PC-3 (cell line): ENCODE results near the gene FBXL7. TPM values are rescaled to one million over a fixed set of nuclear protein-coding genes. Genes with fewer than 3 reads are reported as not detected.

Experiments used
- ATAC-seq: fragments of 200-7000 bp; cut with Tn5 transposase; 2 replicates; pipeline ENCODE4 v1.9.1; 2020; ENCODE audit warnings: mild to moderate bottlenecking, moderate library complexity
- BruUV-seq: library from RNA; stranded (reverse); fragments of 400-500 nt; replicated peaks from 2 replicates; lab custom pipeline; 2021; lab: Mats Ljungman, UMichigan
- CTCF ChIA-PET: fragments of 300-600 bp; sonication (Branson Sonifier 250); formaldehyde crosslinking; loops from one replicate; lab custom pipeline; 2022; ENCODE audit warnings: antibody characterized with exemption; lab: Charles Lee
- POLR2A ChIA-PET: fragments of 300-600 bp; sonication (Branson Sonifier 250); formaldehyde crosslinking; loops from one replicate; lab custom pipeline; 2022; ENCODE audit warnings: antibody characterized with exemption; ENCODE audit not compliant: unreplicated experiment; lab: Charles Lee
- DNase-seq: peaks from one replicate; pipeline ENCODE4 v3.0.0-alpha.2; 2015
- H2AFZ ChIP-seq: fragments of 300-600 bp; sonication (generic); 2 replicates; pipeline ENCODE4 v1.6.0; 2016; ENCODE audit warnings: antibody characterized with exemption, low read length
- H3F3A ChIP-seq: fragments of 300-600 bp; sonication (generic); one replicate; pipeline ENCODE4 v1.6.0; 2017; ENCODE audit warnings: antibody characterized with exemption, low read length, control low read depth, mild to moderate bottlenecking; ENCODE audit not compliant: unreplicated experiment
- H3K27ac ChIP-seq: fragments of 300-600 bp; sonication (generic); 2 replicates; pipeline ENCODE4 v1.5.1; 2016; ENCODE audit warnings: mild to moderate bottlenecking, low read length
- H3K27me3 ChIP-seq: fragments of 300-600 bp; sonication (generic); 2 replicates; pipeline ENCODE4 v1.6.1; 2016; ENCODE audit warnings: low read length, mixed read lengths
- H3K36me3 ChIP-seq: fragments of 300-600 bp; sonication (generic); 2 replicates; pipeline ENCODE4 v1.6.1; 2016; ENCODE audit warnings: low read depth, mixed run types, low read length, mixed read lengths
- H3K4me1 ChIP-seq: fragments of 300-600 bp; sonication (generic); 2 replicates; pipeline ENCODE4 v1.5.1; 2016; ENCODE audit warnings: low read length; ENCODE audit not compliant: insufficient read depth
- H3K4me2 ChIP-seq: fragments of 300-600 bp; sonication (generic); 2 replicates; pipeline ENCODE4 v1.6.0; 2016; ENCODE audit warnings: low read length
- H3K4me3 ChIP-seq: fragments of 300-600 bp; sonication (generic); 2 replicates; pipeline ENCODE4 v1.5.1; 2016; ENCODE audit warnings: mild to moderate bottlenecking, low read length, mixed read lengths
- H3K79me2 ChIP-seq: fragments of 300-600 bp; sonication (generic); 2 replicates; pipeline ENCODE4 v1.6.1; 2017; ENCODE audit warnings: low read length, mixed read lengths
- H3K9ac ChIP-seq: fragments of 300-600 bp; sonication (generic); 2 replicates; pipeline ENCODE4 v1.6.0; 2016; ENCODE audit warnings: mild to moderate bottlenecking, low read length
- H3K9me2 ChIP-seq: fragments of 300-600 bp; sonication (generic); replicated peaks from 2 replicates; pipeline ENCODE4 v1.6.1; 2016; ENCODE audit warnings: mixed run types, low read length, mixed read lengths
- H3K9me3 ChIP-seq: fragments of 300-600 bp; sonication (generic); 2 replicates; pipeline ENCODE4 v1.6.1; 2016; ENCODE audit warnings: low read length, mixed read lengths
- H4K20me1 ChIP-seq: fragments of 300-600 bp; sonication (generic); 2 replicates; pipeline ENCODE4 v1.6.1; 2016; ENCODE audit warnings: low read length, mixed read lengths
- EZH2 ChIP-seq: fragments of 300-600 bp; sonication (generic); IDR thresholded peaks from one replicate; pipeline ENCODE4 v1.6.1; 2017; ENCODE audit warnings: antibody characterized with exemption, mild to moderate bottlenecking, low read length; ENCODE audit not compliant: unreplicated experiment
- EZH2phosphoT487 ChIP-seq: fragments of 300-600 bp; sonication (generic); IDR thresholded peaks from 2 replicates; pipeline ENCODE4 v1.6.1; 2018; ENCODE audit warnings: mild to moderate bottlenecking, antibody characterized with exemption, low read length, borderline replicate concordance
- intact Hi-C: fragments of 100-400 bp; cut with micrococcal nuclease; formaldehyde crosslinking; loops from 2 replicates; pipeline ENCODE4 v1.9.0; 2023
- total RNA-seq: library from RNA; depleted of rRNA; stranded (reverse); fragments of >200 nt; gene quantifications from 2 replicates; pipeline ENCODE4 v1.2.3, GENCODE V29; 2014
- TF ChIP-seq, protein P1 (sequence below): fragments of 300-600 bp; sonication (generic); conservative IDR thresholded peaks from 2 replicates; pipeline ENCODE4 v1.5.1; 2017; ENCODE audit warnings: antibody characterized with exemption, low read depth, mild to moderate bottlenecking, low read length

The FBXL7 gene
- total RNA-seq, 1 experiment from 2014 or later = 0.18 TPM

DNA sequence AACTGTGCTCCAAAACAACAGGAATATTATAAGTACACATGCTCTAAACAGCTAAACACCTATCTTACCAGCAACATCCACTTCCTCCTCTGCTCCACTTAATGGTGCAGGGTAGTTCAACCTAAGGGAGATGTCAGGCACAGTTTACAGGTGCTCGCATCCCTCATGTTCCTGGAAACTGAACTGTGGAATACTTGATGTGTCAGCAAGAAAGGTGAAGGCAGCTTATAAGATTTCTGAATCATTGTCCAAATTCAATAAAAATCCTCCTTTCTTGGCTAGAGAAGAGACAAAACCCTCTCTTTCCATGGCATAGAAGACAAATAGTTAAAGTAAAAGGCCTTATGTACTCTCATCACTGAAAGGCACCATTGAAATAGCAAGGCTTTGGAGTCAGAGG, 272.2 kb downstream of the FBXL7 start:
- no peak overlapping the region for H3K4me3 ChIP-seq
- BruUV-seq = no TSS peak
- H3K9ac ChIP-seq = no peak overlapping the region
- CTCF ChIA-PET = no interaction called here
- no peaks in the 10 kb centered on the region for H4K20me1 ChIP-seq
- H3K27me3 ChIP-seq = no peaks in the 10 kb centered on the region
- peaks cover 14% of the 10 kb centered on the region for H3K9me3 ChIP-seq
- no peak overlapping the region for H3K27ac ChIP-seq
- TF ChIP-seq EZH2 (no peak), EZH2phosphoT487 (no peak)
- TF ChIP-seq, protein P1, sequence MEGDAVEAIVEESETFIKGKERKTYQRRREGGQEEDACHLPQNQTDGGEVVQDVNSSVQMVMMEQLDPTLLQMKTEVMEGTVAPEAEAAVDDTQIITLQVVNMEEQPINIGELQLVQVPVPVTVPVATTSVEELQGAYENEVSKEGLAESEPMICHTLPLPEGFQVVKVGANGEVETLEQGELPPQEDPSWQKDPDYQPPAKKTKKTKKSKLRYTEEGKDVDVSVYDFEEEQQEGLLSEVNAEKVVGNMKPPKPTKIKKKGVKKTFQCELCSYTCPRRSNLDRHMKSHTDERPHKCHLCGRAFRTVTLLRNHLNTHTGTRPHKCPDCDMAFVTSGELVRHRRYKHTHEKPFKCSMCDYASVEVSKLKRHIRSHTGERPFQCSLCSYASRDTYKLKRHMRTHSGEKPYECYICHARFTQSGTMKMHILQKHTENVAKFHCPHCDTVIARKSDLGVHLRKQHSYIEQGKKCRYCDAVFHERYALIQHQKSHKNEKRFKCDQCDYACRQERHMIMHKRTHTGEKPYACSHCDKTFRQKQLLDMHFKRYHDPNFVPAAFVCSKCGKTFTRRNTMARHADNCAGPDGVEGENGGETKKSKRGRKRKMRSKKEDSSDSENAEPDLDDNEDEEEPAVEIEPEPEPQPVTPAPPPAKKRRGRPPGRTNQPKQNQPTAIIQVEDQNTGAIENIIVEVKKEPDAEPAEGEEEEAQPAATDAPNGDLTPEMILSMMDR = no peak
- H3K36me3 ChIP-seq = no peaks in the 10 kb centered on the region
- no peaks in the 10 kb centered on the region for H3K4me1 ChIP-seq
- DNase-seq (no peak), ATAC-seq (no peak)
- H3K9me2 ChIP-seq = no peaks in the 10 kb centered on the region
- no peak overlapping the region for H2AFZ ChIP-seq
- no peak overlapping the region for H3K4me2 ChIP-seq
- H3K79me2 ChIP-seq = no peaks in the 10 kb centered on the region
- POLR2A ChIA-PET = no interaction called here
- intact Hi-C loops = no loop called here
- no peaks in the 10 kb centered on the region for H3F3A ChIP-seq

DNA sequence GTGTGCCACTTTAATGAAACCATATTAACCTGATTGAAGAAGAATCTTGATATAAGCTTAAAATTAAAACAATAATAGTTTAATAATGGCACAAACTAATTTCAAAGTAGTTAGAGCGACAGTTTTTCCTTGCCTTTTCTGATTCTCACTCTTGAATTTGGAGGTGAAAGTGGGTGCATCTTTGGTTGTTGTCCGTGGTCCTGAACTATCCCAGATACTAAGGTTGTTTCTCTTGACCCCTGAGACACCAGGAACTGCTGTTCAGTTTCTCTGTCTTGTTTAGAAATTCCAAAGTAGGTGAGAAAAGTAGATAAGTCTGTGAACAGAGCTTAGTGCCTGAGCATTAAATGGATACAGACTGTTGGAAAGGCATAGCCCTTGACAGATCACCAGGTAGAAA, 274.7 kb downstream of the FBXL7 start:
- ATAC-seq = no peak
- POLR2A ChIA-PET = no interaction called here

DNA sequence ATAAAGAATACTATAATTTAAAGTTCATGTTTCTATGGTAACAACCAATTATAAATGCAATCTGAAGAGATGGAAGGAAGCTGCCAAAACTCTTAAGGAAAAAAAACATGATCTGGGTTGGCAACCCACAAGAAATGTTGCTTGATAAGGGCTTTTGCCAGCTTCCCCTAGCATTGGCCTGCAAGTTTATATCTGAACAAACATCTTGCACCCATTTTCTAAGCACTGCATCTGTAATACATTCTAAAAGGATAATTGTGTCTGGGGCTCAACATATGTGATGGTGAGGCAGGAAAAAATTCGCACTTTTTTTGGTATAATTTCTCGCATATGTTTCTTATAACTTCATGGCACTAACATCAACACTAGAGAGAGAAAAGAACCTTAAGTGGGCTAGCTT, 276.4 kb downstream of the FBXL7 start:
- no peaks in the 10 kb centered on the region for H3K27me3 ChIP-seq
- H2AFZ ChIP-seq = no peak overlapping the region
- no peak overlapping the region for H3K9ac ChIP-seq
- no peaks in the 10 kb centered on the region for H3K9me2 ChIP-seq
- BruUV-seq = no TSS peak
- no peaks in the 10 kb centered on the region for H3K36me3 ChIP-seq
- H4K20me1 ChIP-seq = no peaks in the 10 kb centered on the region
- no peak for ATAC-seq
- H3K4me1 ChIP-seq = no peaks in the 10 kb centered on the region
- no peaks in the 10 kb centered on the region for H3K79me2 ChIP-seq
- TF ChIP-seq EZH2phosphoT487 = no peak
- TF ChIP-seq, protein P1 = no peak
- no peak for TF ChIP-seq EZH2
- no peak overlapping the region for H3K4me3 ChIP-seq
- H3K9me3 ChIP-seq = peaks cover 18% of the 10 kb centered on the region
- H3K4me2 ChIP-seq = no peak overlapping the region
- no peak for DNase-seq
- POLR2A ChIA-PET = no interaction called here
- intact Hi-C loops = no loop called here
- CTCF ChIA-PET = no interaction called here
- no peak overlapping the region for H3K27ac ChIP-seq
- no peaks in the 10 kb centered on the region for H3F3A ChIP-seq

More for the DNA sequence above, 274.7 kb downstream of the FBXL7 start:
- H4K20me1 ChIP-seq = no peaks in the 10 kb centered on the region
- intact Hi-C loops = no loop called here
- H3K9ac ChIP-seq = no peak overlapping the region
- TF ChIP-seq EZH2phosphoT487 (no peak), EZH2 (no peak)
- TF ChIP-seq, protein P1 = no peak
- no peak overlapping the region for H3K4me2 ChIP-seq
- DNase-seq = no peak
- no peaks in the 10 kb centered on the region for H3K79me2 ChIP-seq
- no TSS peak for BruUV-seq
- CTCF ChIA-PET = no interaction called here
- H3K4me3 ChIP-seq = no peak overlapping the region
- H3F3A ChIP-seq = no peaks in the 10 kb centered on the region
- H3K27me3 ChIP-seq = no peaks in the 10 kb centered on the region
- no peaks in the 10 kb centered on the region for H3K36me3 ChIP-seq
- no peak overlapping the region for H3K27ac ChIP-seq
- H3K4me1 ChIP-seq = no peaks in the 10 kb centered on the region
- peaks cover 14% of the 10 kb centered on the region for H3K9me3 ChIP-seq
- no peaks in the 10 kb centered on the region for H3K9me2 ChIP-seq
- H2AFZ ChIP-seq = no peak overlapping the region
